ENCODE measurements around the gene LMBR1.
"Not testable (repeated sequence)": the region's sequence is repeated elsewhere in the genome, so short reads cannot be mapped to it uniquely, and the experiment has no call there.

The LMBR1 gene, protein sequence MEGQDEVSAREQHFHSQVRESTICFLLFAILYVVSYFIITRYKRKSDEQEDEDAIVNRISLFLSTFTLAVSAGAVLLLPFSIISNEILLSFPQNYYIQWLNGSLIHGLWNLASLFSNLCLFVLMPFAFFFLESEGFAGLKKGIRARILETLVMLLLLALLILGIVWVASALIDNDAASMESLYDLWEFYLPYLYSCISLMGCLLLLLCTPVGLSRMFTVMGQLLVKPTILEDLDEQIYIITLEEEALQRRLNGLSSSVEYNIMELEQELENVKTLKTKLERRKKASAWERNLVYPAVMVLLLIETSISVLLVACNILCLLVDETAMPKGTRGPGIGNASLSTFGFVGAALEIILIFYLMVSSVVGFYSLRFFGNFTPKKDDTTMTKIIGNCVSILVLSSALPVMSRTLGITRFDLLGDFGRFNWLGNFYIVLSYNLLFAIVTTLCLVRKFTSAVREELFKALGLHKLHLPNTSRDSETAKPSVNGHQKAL

DNA sequence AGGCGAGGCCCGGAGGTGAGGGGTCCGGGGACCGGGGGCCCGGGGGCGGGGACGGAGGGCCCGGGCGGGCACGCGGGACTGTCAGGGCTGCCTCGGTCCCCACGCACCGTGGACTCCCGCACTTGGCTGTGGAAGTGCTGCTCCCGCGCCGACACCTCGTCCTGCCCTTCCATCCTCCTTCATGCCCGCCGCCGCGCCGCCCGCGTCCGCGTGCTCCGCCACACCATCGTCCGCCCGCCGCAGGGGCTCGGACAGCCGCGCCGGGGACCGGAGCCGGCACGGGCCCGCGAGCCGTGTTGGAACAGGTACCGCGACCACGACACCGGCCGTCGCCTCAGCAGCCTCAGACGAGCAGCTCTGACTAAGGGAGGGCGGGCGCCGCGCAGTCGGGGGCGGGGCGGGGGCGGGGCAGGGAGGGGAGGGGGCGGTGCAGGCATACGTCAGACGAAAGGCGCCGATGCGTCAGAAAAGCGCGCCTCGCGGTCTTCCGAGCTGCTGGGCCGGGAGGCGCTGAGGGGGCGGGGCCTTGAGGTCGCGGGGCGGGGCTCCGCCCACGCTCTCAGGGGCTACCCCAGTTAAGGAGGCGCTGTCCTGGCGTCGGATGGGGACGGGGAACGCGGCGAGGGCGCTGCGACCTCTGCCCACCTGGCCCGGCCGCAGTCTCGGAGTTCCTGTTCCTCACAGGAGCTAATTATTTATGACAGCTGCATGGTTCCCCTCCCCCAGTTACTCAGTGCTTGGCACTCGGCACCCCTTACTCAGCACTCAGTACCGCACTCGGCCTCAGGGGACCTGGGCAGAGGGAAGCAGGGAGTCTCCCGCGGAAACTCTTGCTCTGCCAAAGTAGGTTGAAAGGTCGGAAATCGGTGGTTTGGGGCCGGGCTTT, at the start of gene LMBR1:
TSS of gene LMBR1 (minus strand) at position 363 of the 886 bp plus-strand sequence. CDS start at position 173, 190 bp downstream.
- TF ChIP-seq FOXK2 (IDR thresholded peaks at IDR 0.05) (no peak), LEF1 (IDR thresholded peaks at IDR 0.05; ENCODE audit: borderline replicate concordance) (peak; percentile 56; the same call in 1 of the 2 replicates), ARNT (IDR thresholded peaks at IDR 0.05) (no peak), FOXM1 (IDR thresholded peaks at IDR 0.05; ENCODE audit: borderline replicate concordance) (0 out of 2 replicates have a peak, but pooled peaks have one; percentile 30), ZNF384 (IDR thresholded peaks at IDR 0.05) (no peak), L3MBTL2 (conservative IDR thresholded peaks at IDR 0.05) (peak; percentile 81), SP1 (IDR thresholded peaks at IDR 0.05) (peak; percentile 35; the same call in 1 of the 2 replicates), HDGF (IDR thresholded peaks at IDR 0.05; ENCODE audit: borderline replicate concordance) (0 out of 2 replicates have a peak, but pooled peaks have one; percentile 57), BHLHE40 (IDR thresholded peaks at IDR 0.05; ENCODE audit: borderline replicate concordance) (no peak)
- peak; percentile 100 for DNase-seq (ENCODE audit: extremely low spot score)
- POLR2A ChIA-PET: interaction anchor here (0.7 to 1.6 kb wide), 15 partner anchors 9 to 252 kb away, joined by 3 to 26 read pairs (median 4); partner anchors contain the start of genes NOM1 and RNF32
- CTCF ChIA-PET: interaction anchor here (0.5 to 1.1 kb wide), 3 partner anchors 12 to 978 kb away, joined by 3 read pairs; partner anchors contain the start of gene NOM1

DNA sequence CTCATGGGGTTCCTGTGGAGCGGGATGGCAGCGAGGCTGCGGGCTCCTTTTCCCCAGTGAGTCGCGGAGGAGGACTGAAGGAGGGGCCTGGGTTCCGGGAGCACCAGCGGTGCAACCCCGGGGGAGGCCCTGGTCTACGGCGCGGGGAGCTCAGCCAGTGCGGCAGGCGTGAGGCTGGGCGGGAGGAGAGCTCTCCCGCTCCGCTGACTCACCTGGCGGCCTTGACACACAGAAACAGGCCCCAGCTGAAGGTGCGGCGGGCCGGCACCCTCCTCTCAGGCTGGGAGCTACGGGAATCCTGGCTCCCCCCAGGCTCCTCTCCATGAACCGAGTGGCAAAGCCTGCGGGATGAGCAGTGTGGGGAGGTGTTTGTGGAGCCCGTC, 49.7 kb upstream of the LMBR1 start:
- TF ChIP-seq, protein P1, sequence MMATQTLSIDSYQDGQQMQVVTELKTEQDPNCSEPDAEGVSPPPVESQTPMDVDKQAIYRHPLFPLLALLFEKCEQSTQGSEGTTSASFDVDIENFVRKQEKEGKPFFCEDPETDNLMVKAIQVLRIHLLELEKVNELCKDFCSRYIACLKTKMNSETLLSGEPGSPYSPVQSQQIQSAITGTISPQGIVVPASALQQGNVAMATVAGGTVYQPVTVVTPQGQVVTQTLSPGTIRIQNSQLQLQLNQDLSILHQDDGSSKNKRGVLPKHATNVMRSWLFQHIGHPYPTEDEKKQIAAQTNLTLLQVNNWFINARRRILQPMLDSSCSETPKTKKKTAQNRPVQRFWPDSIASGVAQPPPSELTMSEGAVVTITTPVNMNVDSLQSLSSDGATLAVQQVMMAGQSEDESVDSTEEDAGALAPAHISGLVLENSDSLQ (IDR thresholded peaks at IDR 0.05): no peak
- no peak for TF ChIP-seq TARDBP (IDR thresholded peaks at IDR 0.05)
- no peak for TF ChIP-seq FOXM1 (IDR thresholded peaks at IDR 0.05; ENCODE audit: borderline replicate concordance)
- TF ChIP-seq L3MBTL2 (conservative IDR thresholded peaks at IDR 0.05): no peak
- TF ChIP-seq ZNF384 (IDR thresholded peaks at IDR 0.05): no peak
- TF ChIP-seq FOXK2 (IDR thresholded peaks at IDR 0.05): no peak
- no peak for TF ChIP-seq LEF1 (IDR thresholded peaks at IDR 0.05; ENCODE audit: borderline replicate concordance)
- DNase-seq (ENCODE audit: extremely low spot score): no peak
- ChIA-PET POLR2A (no interaction called here), CTCF (no interaction called here)

DNA sequence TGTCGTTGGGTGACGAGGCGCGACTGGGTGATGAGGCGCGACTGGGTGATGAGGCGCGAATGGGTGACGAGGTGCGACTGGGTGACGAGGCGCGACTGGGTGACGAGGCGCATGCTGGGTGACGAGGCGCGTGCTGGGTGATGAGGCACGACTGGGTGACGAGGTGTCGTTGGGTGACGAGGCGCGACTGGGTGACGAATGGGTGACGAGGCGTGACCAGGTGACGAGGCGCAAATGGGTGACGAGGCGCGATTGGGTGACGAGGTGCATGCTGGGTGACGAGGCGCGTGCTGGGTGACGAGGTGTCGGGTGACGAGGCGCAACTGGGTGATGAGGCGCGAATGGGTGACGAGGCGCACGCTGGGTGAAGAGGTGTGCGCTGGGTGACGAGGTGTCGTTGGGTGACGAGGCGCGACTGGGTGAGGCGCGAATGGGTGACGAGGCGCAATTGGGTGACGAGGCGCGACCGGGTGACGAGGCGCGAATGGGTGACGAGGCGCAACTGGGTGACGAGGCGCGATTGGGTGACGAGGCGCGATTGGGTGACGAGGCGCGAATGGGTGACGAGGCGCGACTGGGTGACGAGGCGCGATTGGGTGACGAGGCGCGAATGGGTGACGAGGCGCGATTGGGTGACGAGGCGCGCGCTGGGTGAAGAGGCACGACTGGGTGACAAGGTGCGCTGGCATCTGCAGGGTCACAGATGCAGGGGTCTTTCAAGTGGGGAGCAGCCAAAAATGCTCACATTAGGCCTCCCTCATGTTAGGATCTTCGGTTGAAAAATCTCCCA, 48.6 kb upstream of the LMBR1 start:
- TF ChIP-seq ZNF384 (IDR thresholded peaks at IDR 0.05) (no peak), ARNT (IDR thresholded peaks at IDR 0.05) (no peak), CTBP1 (IDR thresholded peaks at IDR 0.05; ENCODE audit: borderline replicate concordance) (no peak), L3MBTL2 (conservative IDR thresholded peaks at IDR 0.05) (no peak), FOXA1 (IDR thresholded peaks at IDR 0.05) (no peak), HDGF (IDR thresholded peaks at IDR 0.05; ENCODE audit: borderline replicate concordance) (no peak), SP1 (IDR thresholded peaks at IDR 0.05) (no peak), TARDBP (IDR thresholded peaks at IDR 0.05) (no peak), SUZ12 (IDR thresholded peaks at IDR 0.05) (no peak), LEF1 (IDR thresholded peaks at IDR 0.05; ENCODE audit: borderline replicate concordance) (no peak), FOXM1 (IDR thresholded peaks at IDR 0.05; ENCODE audit: borderline replicate concordance) (no peak), FOXK2 (IDR thresholded peaks at IDR 0.05) (no peak), NFRKB (IDR thresholded peaks at IDR 0.05) (no peak), ELF4 (IDR thresholded peaks at IDR 0.05) (no peak), BHLHE40 (IDR thresholded peaks at IDR 0.05; ENCODE audit: borderline replicate concordance) (no peak)
- TF ChIP-seq, protein P1 (IDR thresholded peaks at IDR 0.05): no peak
- ChIA-PET CTCF (no interaction called here), POLR2A (no interaction called here)
- no peak for DNase-seq (ENCODE audit: extremely low spot score)

DNA sequence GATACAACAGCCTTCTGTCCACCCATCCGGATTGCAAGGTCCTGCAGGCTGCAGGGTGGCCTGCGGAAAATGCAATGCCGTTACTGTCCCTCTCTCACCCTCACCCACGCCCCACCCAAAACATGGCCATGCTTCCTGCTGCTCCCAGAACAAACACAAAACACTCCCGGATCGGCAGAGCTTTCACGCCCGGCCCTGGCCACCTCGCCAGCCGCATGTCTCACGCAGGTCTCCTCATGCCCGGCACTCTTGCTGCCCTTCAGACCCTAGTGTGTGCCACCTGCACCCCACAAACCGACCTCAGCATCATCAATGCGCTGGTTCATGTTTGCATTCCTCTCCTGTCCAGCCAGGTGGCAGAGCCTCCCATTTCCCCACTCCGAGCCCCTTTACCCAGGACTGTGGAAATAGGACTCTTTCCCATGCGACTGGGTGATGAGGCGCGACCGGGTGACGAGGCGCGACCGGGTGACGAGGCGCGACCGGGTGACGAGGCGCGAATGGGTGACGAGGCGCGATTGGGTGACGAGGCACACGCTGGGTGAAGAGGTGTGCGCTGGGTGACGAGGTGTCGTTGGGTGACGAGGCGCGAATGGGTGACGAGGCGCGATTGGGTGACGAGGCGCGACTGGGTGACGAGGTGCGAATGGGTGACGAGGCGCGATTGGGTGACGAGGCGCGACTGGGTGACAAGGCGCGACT, 47.6 kb upstream of the LMBR1 start:
- ChIA-PET CTCF (no interaction called here), POLR2A (no interaction called here)
- no peak for TF ChIP-seq L3MBTL2 (conservative IDR thresholded peaks at IDR 0.05)
- TF ChIP-seq TARDBP (IDR thresholded peaks at IDR 0.05): no peak
- TF ChIP-seq SP1 (IDR thresholded peaks at IDR 0.05): no peak
- DNase-seq (ENCODE audit: extremely low spot score): no peak

DNA sequence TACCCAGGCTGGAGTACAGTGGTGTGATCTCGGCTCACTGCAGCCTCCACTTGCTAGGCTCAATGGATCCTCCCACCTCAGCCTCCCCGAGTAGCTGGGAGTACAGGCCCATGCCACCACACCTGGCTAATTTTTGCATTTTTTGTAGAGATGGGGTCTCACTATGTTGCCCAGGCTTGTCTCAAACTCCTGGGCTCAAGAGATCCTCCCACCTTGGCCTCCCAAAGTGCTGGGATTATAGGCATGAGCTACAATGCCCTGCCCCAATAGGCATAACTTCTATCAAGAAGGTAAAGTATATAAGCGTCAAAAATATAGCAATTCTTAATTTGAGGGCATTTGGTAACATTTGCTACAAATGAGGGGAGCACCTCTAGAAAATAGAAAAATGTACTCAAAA, 43.8 kb upstream of the LMBR1 start:
- CTCF ChIA-PET; POLR2A ChIA-PET; DNase-seq (ENCODE audit: extremely low spot score): not testable (repeated sequence)
